B cell (primary cell): ENCODE results near the gene ZFAND4. TPM values are rescaled to one million over a fixed set of nuclear protein-coding genes. Genes with fewer than 3 reads are reported as not detected.

ENCODE experiments used
- ATAC-seq: fragments of 200-7000 bp; cut with Tn5 transposase; one replicate; pipeline ENCODE4 v1.10.0; 2021; ENCODE audit warnings: low read depth, mild to moderate bottlenecking, moderate number of reproducible peaks, moderate library complexity
- CTCF ChIA-PET: fragments of 350-600 bp; sonication (Branson Sonifier 250); formaldehyde crosslinking; loops from one replicate; lab custom pipeline; 2021; ENCODE audit warnings: antibody characterized with exemption, inconsistent platforms; lab: Charles Lee
- POLR2A ChIA-PET: fragments of 350-600 bp; sonication (Branson Sonifier 250); formaldehyde crosslinking; loops from one replicate; lab custom pipeline; 2021; ENCODE audit warnings: antibody characterized with exemption; lab: Charles Lee
- DNase-seq: peaks from one replicate; pipeline ENCODE4 v3.0.0; 2013
- H2AFZ ChIP-seq: 2 replicates; pipeline ENCODE4 v1.6.1; 2012; ENCODE audit warnings: mild to moderate bottlenecking, low read depth, low read length; ENCODE audit not compliant: insufficient read depth, poor library complexity, severe bottlenecking
- H3K27ac ChIP-seq, 2 donors: 1 replicate in 1 of 2; 2 replicates in 1 of 2; pipeline ENCODE4 v1.5.1; 2012 to 2013; ENCODE audit warnings: low read length in 2 of 2, mild to moderate bottlenecking in 2 of 2, moderate library complexity in 1 of 2
- H3K27me3 ChIP-seq, 4 experiments: fragments of 200-600 bp in 1 of 4; sonication (generic) in 1 of 4; replicated peaks in 1 of 4; 1 replicate in 2 of 4; 2 replicates in 2 of 4; pipeline versions ENCODE4 v1.6.1 to v1.7.0; 2013 to 2016; ENCODE audit warnings: low read length in 3 of 4, mild to moderate bottlenecking in 2 of 4, mixed read lengths in 1 of 4, moderate library complexity in 1 of 4; ENCODE audit not compliant: insufficient read depth in 4 of 4, control insufficient read depth in 3 of 4; ENCODE audit errors: control extremely low read depth in 1 of 4
- H3K36me3 ChIP-seq, 2 experiments: replicated peaks in 1 of 2; 1 replicate in 1 of 2; 2 replicates in 1 of 2; pipeline versions ENCODE4 v1.6.1 to v1.7.1; 2013; ENCODE audit warnings: low read length in 1 of 2; ENCODE audit not compliant: insufficient read depth in 2 of 2, control insufficient read depth in 1 of 2; ENCODE audit errors: control extremely low read depth in 1 of 2, extremely low read depth in 1 of 2
- H3K4me1 ChIP-seq, 2 donors: fragments of 200-600 bp in 1 of 2; sonication (generic) in 1 of 2; 1 replicate in 1 of 2; 2 replicates in 1 of 2; pipeline versions ENCODE4 v1.5.1 to v1.6.1; 2013 to 2017; ENCODE audit warnings: low read length in 2 of 2; ENCODE audit not compliant: control insufficient read depth in 2 of 2, insufficient read depth in 2 of 2
- H3K4me2 ChIP-seq: replicated peaks from 2 replicates; pipeline ENCODE3; 2012; ENCODE audit warnings: mild to moderate bottlenecking, low read depth, low read length; ENCODE audit not compliant: poor library complexity, severe bottlenecking
- H3K4me3 ChIP-seq, 5 experiments: fragments of 200-600 bp in 1 of 5; sonication (generic) in 1 of 5; 1 replicate in 3 of 5; 2 replicates in 2 of 5; pipeline versions ENCODE4 v1.5.1 to v1.7.0; 2011 to 2016; ENCODE audit warnings: low read length in 4 of 5, mild to moderate bottlenecking in 4 of 5, low read depth in 2 of 5, control low read depth in 1 of 5, moderate library complexity in 1 of 5; ENCODE audit not compliant: insufficient read depth in 1 of 5; ENCODE audit errors: control extremely low read depth in 1 of 5, extremely low read depth in 1 of 5
- H3K79me2 ChIP-seq: fragments of 200-600 bp; sonication (generic); one replicate; pipeline ENCODE4 v1.6.0; 2016; ENCODE audit warnings: low read length; ENCODE audit not compliant: control insufficient read depth, insufficient read depth
- H3K9ac ChIP-seq: fragments of 200-600 bp; sonication (generic); 2 replicates; pipeline ENCODE4 v1.6.1; 2017; ENCODE audit warnings: mild to moderate bottlenecking, low read length, moderate library complexity
- H3K9me3 ChIP-seq, 3 donors: one replicate each; pipeline versions ENCODE4 v1.6.1 to v1.7.1; 2013; ENCODE audit warnings: low read length in 2 of 3; ENCODE audit not compliant: control insufficient read depth in 2 of 3, insufficient read depth in 1 of 3; ENCODE audit errors: control extremely low read depth in 1 of 3
- H4K20me1 ChIP-seq: 2 replicates; pipeline ENCODE4 v1.6.0; 2012; ENCODE audit warnings: mild to moderate bottlenecking, low read length; ENCODE audit not compliant: insufficient read depth, control insufficient read depth, poor library complexity, severe bottlenecking
- H3K27ac Mint-ChIP-seq: one replicate; pipeline ENCODE4 v1.8.0; 2021; ENCODE audit warnings: mixed read lengths
- H3K27me3 Mint-ChIP-seq: one replicate; pipeline ENCODE4 v1.8.0; 2021; ENCODE audit warnings: mixed read lengths
- H3K4me1 Mint-ChIP-seq: one replicate; pipeline ENCODE4 v1.8.0; 2021; ENCODE audit warnings: mixed read lengths
- H3K4me3 Mint-ChIP-seq: one replicate; pipeline ENCODE4 v1.8.0; 2021; ENCODE audit warnings: mixed read lengths
- H3K9me3 Mint-ChIP-seq: one replicate; pipeline ENCODE4 v1.8.0; 2022; ENCODE audit warnings: mixed read lengths; ENCODE audit not compliant: insufficient read depth
- EZH2 ChIP-seq: IDR thresholded peaks from 2 replicates; pipeline ENCODE4 v1.6.1; 2012; ENCODE audit warnings: borderline replicate concordance, low read depth, mild to moderate bottlenecking, moderate library complexity, low read length; ENCODE audit not compliant: insufficient read depth, poor library complexity, severe bottlenecking
- WGBS: methylation state at CpG from one replicate; pipeline ENCODE4 v1.1.5; 2013; ENCODE audit warnings: missing lambda C conversion rate; ENCODE audit not compliant: insufficient coverage; 5-methylcytosine and 5-hydroxymethylcytosine counted together
- intact Hi-C: fragments of 100-400 bp; cut with micrococcal nuclease; formaldehyde crosslinking; loops from one replicate; pipeline ENCODE4 v1.10.0; 2022
- polyA plus RNA-seq: library from polyadenylated mRNA; depleted of rRNA; stranded (reverse); fragments of >200 nt; gene quantifications from 2 replicates; pipeline ENCODE4 v1.2.3, GENCODE V29; 2012
- total RNA-seq, 2 donors: library from RNA; stranded (reverse); fragments of 120-200 nt in 1 of 2; gene quantifications; 1 replicate in 1 of 2; 2 replicates in 1 of 2; pipeline versions ENCODE4 v1.2.3 to v1.2.4, GENCODE V29; 2013 to 2022
- TF ChIP-seq, protein P1 (sequence below): fragments of 200-600 bp; IDR thresholded peaks from one replicate; pipeline ENCODE4 v1.8.0; 2022; ENCODE audit warnings: antibody characterized with exemption, mild to moderate bottlenecking

The ZFAND4 gene
- total and polyA plus RNA-seq, 2 donors (not counting 1 experiment from before 2014, with no cell fraction given): 7.9 to 23.4 TPM

DNA sequence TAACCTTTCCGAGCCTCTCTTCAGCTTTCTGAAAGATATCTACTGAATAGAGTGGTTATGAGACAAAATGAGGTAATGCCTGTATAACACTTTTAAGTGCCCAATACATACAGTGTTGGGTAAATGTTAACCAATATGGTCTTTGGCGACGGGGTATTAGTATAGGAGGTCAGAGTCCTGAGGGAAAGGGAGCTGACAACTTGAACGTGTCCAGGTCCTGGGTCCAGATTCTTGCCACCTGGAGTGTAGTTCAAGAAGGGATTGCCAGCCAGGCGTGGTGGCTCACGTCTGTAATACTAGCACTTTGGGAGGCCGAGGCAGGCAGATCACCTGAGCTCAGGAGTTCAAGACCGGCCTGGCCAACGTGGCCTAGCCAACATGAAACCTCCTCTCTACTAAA is 76.0 kb downstream of the ZFAND4 start:
- no peak overlapping the region for H3K27ac Mint-ChIP-seq
- Histone ChIP-seq H3K4me1 (peaks cover 30% of the 10 kb centered on the region in 2 donors), H4K20me1 (no peaks in the 10 kb centered on the region), H3K27me3 (peaks cover 0 to 15% (median 6%) of the 10 kb centered on the region in 4 experiments), H3K9me3 (peaks cover 4 to 7% (median 6%) of the 10 kb centered on the region in 3 donors), H3K4me2 (no peak overlapping the region), H2AFZ (no peak overlapping the region), H3K79me2 (peaks cover 31% of the 10 kb centered on the region), H3K9ac (no peak overlapping the region), H3K4me3 (no peak overlapping the region), H3K27ac (no peak overlapping the region), H3K36me3 (no peaks in the 10 kb centered on the region)
- peaks cover 18% of the 10 kb centered on the region for H3K27me3 Mint-ChIP-seq
- WGBS: 76% methylated on average over 6 of the region's 9 CpGs
- peaks cover 6% of the 10 kb centered on the region for H3K9me3 Mint-ChIP-seq
- intact Hi-C loops: no loop called here
- no peak overlapping the region for H3K4me3 Mint-ChIP-seq
- CTCF ChIA-PET: interaction anchor here (1.0 to 1.9 kb wide), 4 partner anchors 9 to 131 kb away, joined by 3 to 5 read pairs (median 3); partner anchors contain the start of gene ZFAND4
- H3K4me1 Mint-ChIP-seq: peaks cover 37% of the 10 kb centered on the region
- DNase-seq: no peak
- ATAC-seq: no peak
- POLR2A ChIA-PET: no interaction called here
- TF ChIP-seq, protein P1, sequence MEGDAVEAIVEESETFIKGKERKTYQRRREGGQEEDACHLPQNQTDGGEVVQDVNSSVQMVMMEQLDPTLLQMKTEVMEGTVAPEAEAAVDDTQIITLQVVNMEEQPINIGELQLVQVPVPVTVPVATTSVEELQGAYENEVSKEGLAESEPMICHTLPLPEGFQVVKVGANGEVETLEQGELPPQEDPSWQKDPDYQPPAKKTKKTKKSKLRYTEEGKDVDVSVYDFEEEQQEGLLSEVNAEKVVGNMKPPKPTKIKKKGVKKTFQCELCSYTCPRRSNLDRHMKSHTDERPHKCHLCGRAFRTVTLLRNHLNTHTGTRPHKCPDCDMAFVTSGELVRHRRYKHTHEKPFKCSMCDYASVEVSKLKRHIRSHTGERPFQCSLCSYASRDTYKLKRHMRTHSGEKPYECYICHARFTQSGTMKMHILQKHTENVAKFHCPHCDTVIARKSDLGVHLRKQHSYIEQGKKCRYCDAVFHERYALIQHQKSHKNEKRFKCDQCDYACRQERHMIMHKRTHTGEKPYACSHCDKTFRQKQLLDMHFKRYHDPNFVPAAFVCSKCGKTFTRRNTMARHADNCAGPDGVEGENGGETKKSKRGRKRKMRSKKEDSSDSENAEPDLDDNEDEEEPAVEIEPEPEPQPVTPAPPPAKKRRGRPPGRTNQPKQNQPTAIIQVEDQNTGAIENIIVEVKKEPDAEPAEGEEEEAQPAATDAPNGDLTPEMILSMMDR: no peak
- no peak for TF ChIP-seq EZH2
